Thoracic aorta (tissue), 2 donors: Measurements from ENCODE around the gene NAPB. TPM values are rescaled to one million over a fixed set of nuclear protein-coding genes. Genes with fewer than 3 reads are reported as not detected.
A peak's percentile ranks its signal among the peaks of the same experiment; 100 is the strongest.

Source experiments
- ATAC-seq: fragments of 150-250 bp; one replicate; pipeline ENCODE4 v1.8.0; 2017; ENCODE audit warnings: low read depth; ENCODE audit not compliant: insufficient number of reproducible peaks, low FRiP score
- DNase-seq: peaks from one replicate; pipeline ENCODE4 v3.0.0-alpha.2; 2020; ENCODE audit warnings: low spot score
- H3K27ac ChIP-seq, 2 donors: fragments of 200-600 bp; sonication (generic); 1 replicate in 1 of 2; 2 replicates in 1 of 2; pipeline ENCODE4 v1.5.1; 2016; ENCODE audit warnings: mild to moderate bottlenecking in 2 of 2, moderate library complexity in 2 of 2
- H3K27me3 ChIP-seq: fragments of 200-600 bp; sonication (generic); replicated peaks from 2 replicates; pipeline ENCODE4 v1.6.0; 2016; ENCODE audit warnings: mild to moderate bottlenecking; ENCODE audit not compliant: insufficient read depth
- H3K36me3 ChIP-seq: fragments of 200-600 bp; sonication (generic); one replicate; pipeline ENCODE4 v1.5.1; 2016
- H3K4me1 ChIP-seq, 2 donors: fragments of 200-600 bp; sonication (generic); 1 replicate in 1 of 2; 2 replicates in 1 of 2; pipeline versions ENCODE4 v1.5.1 to v1.6.0; 2016; ENCODE audit warnings: low read depth in 2 of 2, mild to moderate bottlenecking in 1 of 2; ENCODE audit not compliant: control insufficient read depth in 1 of 2
- H3K4me3 ChIP-seq: fragments of 200-600 bp; sonication (generic); 2 replicates; pipeline ENCODE4 v1.5.1; 2016; ENCODE audit warnings: mild to moderate bottlenecking
- H3K9me3 ChIP-seq: fragments of 200-600 bp; sonication (generic); 2 replicates; pipeline ENCODE4 v1.5.1; 2016
- total RNA-seq, 2 donors: library from RNA; depleted of rRNA; stranded (reverse); fragments of >200 nt; gene quantifications; one replicate each; pipeline versions ENCODE4 v1.1.0 to v1.2.3, GENCODE V29; 2016
- TF ChIP-seq, protein P1 (sequence below): fragments of 200-600 bp; sonication (generic); IDR thresholded peaks from one replicate; pipeline ENCODE4 v1.5.1; 2019; ENCODE audit warnings: antibody characterized with exemption

Gene NAPB
- total RNA-seq, 2 donors from 2014 or later: 10.2 to 17.1 TPM

DNA sequence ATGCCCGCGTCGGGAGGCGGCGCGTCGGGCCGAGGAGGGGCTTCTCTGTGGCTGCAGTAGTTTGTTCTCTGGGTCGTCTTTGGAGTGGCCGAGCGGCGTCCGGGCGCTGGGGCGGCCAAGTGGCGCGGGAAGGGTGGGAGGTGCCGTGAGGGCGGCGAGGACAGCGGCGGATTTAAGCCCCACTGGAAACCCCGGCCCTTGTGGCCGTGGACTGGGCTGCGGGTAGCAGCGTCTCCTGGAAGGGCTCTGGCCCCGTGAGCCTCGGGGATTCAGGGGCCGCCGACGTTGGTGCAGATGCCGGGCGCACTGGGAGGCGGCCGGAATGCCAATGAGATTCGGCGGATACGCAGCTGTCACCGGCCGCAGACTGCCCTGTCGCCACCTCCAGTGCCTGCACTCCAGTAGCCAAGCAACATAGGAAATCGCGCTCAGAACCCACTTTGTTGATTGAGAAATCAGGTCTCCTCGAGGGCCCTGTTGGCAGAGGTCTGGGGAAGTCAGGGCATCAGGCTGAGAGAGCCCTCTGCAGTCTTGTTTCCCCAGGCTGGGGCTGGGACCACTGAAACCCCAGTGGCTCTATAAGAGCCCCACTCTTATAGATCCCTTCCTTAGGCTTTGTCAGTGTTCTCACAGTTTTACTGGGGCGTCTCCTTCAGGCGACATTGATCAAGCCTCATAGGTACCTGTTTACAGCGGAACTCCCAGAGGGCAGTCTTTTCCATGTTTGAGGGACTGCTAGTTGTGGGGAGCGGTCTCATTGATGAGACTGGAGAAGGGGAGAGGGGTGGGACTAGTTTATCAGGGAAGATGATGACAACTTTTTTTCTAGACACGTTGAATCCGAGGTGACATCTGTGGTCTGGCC lies 58.7 kb downstream of the NAPB start:
- peak overlapping the region; percentile 92 for H3K4me3 ChIP-seq
- TF ChIP-seq, protein P1, sequence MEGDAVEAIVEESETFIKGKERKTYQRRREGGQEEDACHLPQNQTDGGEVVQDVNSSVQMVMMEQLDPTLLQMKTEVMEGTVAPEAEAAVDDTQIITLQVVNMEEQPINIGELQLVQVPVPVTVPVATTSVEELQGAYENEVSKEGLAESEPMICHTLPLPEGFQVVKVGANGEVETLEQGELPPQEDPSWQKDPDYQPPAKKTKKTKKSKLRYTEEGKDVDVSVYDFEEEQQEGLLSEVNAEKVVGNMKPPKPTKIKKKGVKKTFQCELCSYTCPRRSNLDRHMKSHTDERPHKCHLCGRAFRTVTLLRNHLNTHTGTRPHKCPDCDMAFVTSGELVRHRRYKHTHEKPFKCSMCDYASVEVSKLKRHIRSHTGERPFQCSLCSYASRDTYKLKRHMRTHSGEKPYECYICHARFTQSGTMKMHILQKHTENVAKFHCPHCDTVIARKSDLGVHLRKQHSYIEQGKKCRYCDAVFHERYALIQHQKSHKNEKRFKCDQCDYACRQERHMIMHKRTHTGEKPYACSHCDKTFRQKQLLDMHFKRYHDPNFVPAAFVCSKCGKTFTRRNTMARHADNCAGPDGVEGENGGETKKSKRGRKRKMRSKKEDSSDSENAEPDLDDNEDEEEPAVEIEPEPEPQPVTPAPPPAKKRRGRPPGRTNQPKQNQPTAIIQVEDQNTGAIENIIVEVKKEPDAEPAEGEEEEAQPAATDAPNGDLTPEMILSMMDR: no peak
- DNase-seq: no peak
- peaks cover 15 to 53% of the 10 kb centered on the region in 2 donors for H3K4me1 ChIP-seq
- no peak for ATAC-seq
- no peaks in the 10 kb centered on the region for H3K27me3 ChIP-seq
- peaks cover 11% of the 10 kb centered on the region for H3K36me3 ChIP-seq
- H3K27ac ChIP-seq: peak overlapping the region; percentile 95
- H3K9me3 ChIP-seq: no peaks in the 10 kb centered on the region

DNA sequence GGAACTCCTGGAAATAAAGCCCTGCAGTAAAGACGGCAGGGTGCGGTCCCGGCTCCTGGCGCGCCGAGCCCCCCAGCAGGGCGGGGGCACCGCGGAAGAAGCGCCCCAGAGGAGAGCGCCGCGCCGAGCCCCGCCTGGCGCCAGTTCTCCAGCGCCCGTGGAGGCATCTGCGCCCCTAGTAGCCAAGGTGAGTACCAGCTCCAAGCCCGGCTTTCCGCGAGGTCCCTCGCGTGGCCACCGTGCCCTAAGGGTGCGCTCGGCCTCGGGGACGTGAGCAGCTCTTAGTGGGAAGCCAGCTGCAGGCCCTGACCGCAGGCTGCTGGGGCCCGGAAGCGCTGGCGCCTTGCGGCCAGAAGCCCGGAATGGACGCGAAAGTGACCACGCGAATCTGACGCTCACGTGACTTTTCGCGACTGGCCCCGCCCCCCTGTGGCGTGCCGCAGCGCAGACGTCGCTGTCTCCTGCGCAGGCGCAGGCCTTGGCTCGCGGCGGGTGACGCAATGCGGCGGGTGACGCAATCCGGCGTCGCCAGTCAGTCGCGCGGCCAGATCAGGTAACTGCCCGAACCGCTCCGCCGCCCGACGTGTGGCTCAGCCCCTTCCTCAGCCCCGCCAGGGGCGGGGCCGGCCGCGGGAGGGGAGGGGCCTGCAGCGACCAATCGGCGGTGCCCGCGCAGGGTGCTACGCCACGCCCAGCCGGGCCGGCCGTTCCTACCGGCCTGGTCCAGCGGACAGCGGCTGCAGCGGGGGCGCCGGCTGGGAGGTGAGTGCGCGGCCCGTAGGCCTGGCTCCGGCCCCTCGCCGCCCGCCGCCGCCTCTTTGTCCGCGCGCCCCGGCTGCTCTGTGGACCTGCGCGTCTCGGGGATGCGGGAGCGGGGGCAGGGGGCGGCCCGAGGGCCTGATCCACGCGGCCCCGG lies 59.6 kb downstream of the NAPB start, which contains the start of gene GZF1:
TSS of gene GZF1 (plus strand) at position 707 of the 916 bp plus-strand sequence. CDS start 2,202 bp downstream, outside the sequence.
- Histone ChIP-seq H3K27ac (peak within 1 kb of the TSS; percentile 98 to 99), H3K4me1 (peaks cover 18 to 52% of the 10 kb centered on the region in 2 donors)
- peak; percentile 80 for ATAC-seq

DNA sequence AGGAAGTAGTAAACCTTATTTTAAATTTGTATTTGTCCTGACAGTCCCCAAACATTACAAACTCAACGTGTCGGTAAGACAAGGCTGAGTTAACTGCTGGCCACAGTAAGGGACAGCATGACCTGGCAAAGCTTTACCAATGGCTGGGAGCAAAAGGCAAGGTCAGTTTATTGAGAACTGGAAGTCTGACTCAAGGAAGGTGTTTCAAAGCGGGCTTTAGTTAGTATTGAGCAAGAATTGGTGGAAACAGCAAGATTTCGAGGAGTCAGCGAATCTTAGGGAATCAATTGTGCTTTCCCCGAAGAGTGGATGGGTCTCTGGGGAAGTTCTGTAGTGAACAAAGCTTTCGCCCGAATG lies 60.2 kb downstream of the NAPB start:
- H3K9me3 ChIP-seq: no peaks in the 10 kb centered on the region
- no peak for ATAC-seq
- TF ChIP-seq, protein P1: no peak
- peaks cover 11% of the 10 kb centered on the region for H3K36me3 ChIP-seq
- no peaks in the 10 kb centered on the region for H3K27me3 ChIP-seq
- peak overlapping the region; percentile 98 to 99 for H3K27ac ChIP-seq
- peaks cover 18 to 46% of the 10 kb centered on the region in 2 donors for H3K4me1 ChIP-seq
- no peak for DNase-seq
- peak overlapping the region; percentile 92 for H3K4me3 ChIP-seq

More for the DNA sequence above, 59.6 kb downstream of the NAPB start, which contains the start of gene GZF1:
- H3K27me3 ChIP-seq: no peaks in the 10 kb centered on the region
- DNase-seq: peak; percentile 86
- no peaks in the 10 kb centered on the region for H3K9me3 ChIP-seq
- peaks cover 11% of the 10 kb centered on the region for H3K36me3 ChIP-seq
- H3K4me3 ChIP-seq: peak within 1 kb of the TSS; percentile 92
- TF ChIP-seq, protein P1: no peak

DNA sequence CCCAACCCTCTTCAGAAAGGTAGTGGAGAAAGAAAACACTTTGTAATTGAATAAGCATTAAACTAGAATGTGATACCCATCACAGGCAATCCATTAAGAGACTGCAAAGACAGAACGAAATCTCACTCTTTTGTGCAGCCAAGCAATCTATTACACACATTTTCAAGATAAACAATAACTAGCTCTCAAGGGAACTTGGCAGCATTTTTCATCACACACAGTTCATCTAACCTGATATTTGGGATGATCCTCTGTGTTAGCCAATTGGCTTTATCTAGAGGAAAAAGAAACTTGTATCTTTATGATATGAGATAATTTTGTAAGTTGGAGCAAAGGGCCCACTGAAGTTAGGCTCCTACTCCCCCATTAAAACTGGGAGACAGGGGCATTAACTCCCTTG lies 60.8 kb downstream of the NAPB start:
- Histone ChIP-seq H3K4me1 (peaks cover 18 to 40% of the 10 kb centered on the region in 2 donors), H3K27ac (peak overlapping the region; percentile 98 to 99)

More for the DNA sequence above, 60.8 kb downstream of the NAPB start:
- H3K9me3 ChIP-seq: no peaks in the 10 kb centered on the region
- no peak overlapping the region for H3K4me3 ChIP-seq
- TF ChIP-seq, protein P1: no peak
- DNase-seq: no peak
- H3K36me3 ChIP-seq: peaks cover 8% of the 10 kb centered on the region
- H3K27me3 ChIP-seq: no peaks in the 10 kb centered on the region
- ATAC-seq: no peak
